Kidney (tissue), 14 donors: Measurements from ENCODE around the gene PIGT. TPM values are rescaled to one million over a fixed set of nuclear protein-coding genes. Genes with fewer than 3 reads are reported as not detected.

Experiments
- DNase-seq, 5 donors: peaks; one replicate each; pipeline ENCODE4 v3.0.0-alpha.2; 2013 to 2020
- FAIRE-seq: peaks from 2 replicates; lab custom pipeline; 2012; peaks lifted over from hg19 to GRCh38; lab: Jason Lieb, UNC
- H3K27ac ChIP-seq, 2 donors: one replicate each; pipeline ENCODE4 v1.7.0; 2013; ENCODE audit warnings: low read depth in 2 of 2, low read length in 2 of 2, inconsistent platforms in 1 of 2
- H3K27me3 ChIP-seq: one replicate; pipeline ENCODE4 v1.7.1; 2013; ENCODE audit warnings: low read length, inconsistent platforms; ENCODE audit not compliant: control insufficient read depth, insufficient read depth
- H3K36me3 ChIP-seq, 3 donors: one replicate each; pipeline versions ENCODE4 v1.7.0 to v1.7.1; 2013; ENCODE audit warnings: low read length in 3 of 3, control low read depth in 1 of 3, inconsistent platforms in 1 of 3; ENCODE audit not compliant: insufficient read depth in 3 of 3, control insufficient read depth in 2 of 3
- H3K4me1 ChIP-seq, 3 donors: one replicate each; pipeline versions ENCODE4 v1.7.0 to v1.7.1; 2013; ENCODE audit warnings: low read length in 3 of 3, inconsistent platforms in 1 of 3, low read depth in 1 of 3; ENCODE audit not compliant: control insufficient read depth in 2 of 3, insufficient read depth in 2 of 3
- H3K4me3 ChIP-seq, 3 donors: one replicate each; pipeline versions ENCODE4 v1.7.0 to v1.8.1; 2013; ENCODE audit warnings: low read length in 3 of 3, control low read depth in 1 of 3, inconsistent platforms in 1 of 3
- H3K9ac ChIP-seq, 3 donors: one replicate each; pipeline versions ENCODE4 v1.7.0 to v1.7.1; 2013; ENCODE audit warnings: low read length in 3 of 3, control low read depth in 1 of 3, inconsistent platforms in 1 of 3
- H3K9me3 ChIP-seq, 3 donors: one replicate each; pipeline versions ENCODE4 v1.7.0 to v1.7.1; 2013; ENCODE audit warnings: low read length in 3 of 3, control low read depth in 1 of 3, inconsistent platforms in 1 of 3; ENCODE audit not compliant: control insufficient read depth in 2 of 3, insufficient read depth in 1 of 3
- intact Hi-C: fragments of 100-400 bp; cut with DNase I; formaldehyde crosslinking; loops from one replicate; pipeline ENCODE4 v1.11.1; 2022
- polyA plus RNA-seq: library from polyadenylated mRNA; stranded (reverse); fragments of 350-450 nt; fragmentation: Illumina TruSeq; extraction: RNeasy Lipid Tissue Mini Kit (QIAGEN cat#74804); gene quantifications from one replicate; pipeline ENCODE4 v1.2.3, GENCODE V29; 2014; ENCODE audit warnings: low read depth, low replicate concordance; ENCODE audit not compliant: insufficient read depth
- total RNA-seq: library from RNA; stranded (reverse); fragmentation: NEBNext Ultra II Directional; extraction: Animal tissue kit (Norgen Biotek cat#: 25700); gene quantifications from one replicate; pipeline ENCODE4 v1.2.1, GENCODE V29; 2021
- TF ChIP-seq, protein P1 (sequence below): IDR thresholded peaks from 3 replicates; pipeline ENCODE4 v1.5.1; 2012; ENCODE audit warnings: mild to moderate bottlenecking, moderate library complexity, borderline replicate concordance; ENCODE audit not compliant: insufficient read depth; ENCODE audit errors: extremely low read depth
- donor health status: control.
- donor health status: control.
- donor health status: control.
- donor health status: control.
- donor health status: control.
- donor health status: DM: yes; HTN: yes; CAD: no.
- donor health status: Normal renal cell carcinoma (clear cell type).

Gene PIGT
- total and polyA plus RNA-seq, 2 donors from 2014 or later = 90.9 to 95.0 TPM

DNA sequence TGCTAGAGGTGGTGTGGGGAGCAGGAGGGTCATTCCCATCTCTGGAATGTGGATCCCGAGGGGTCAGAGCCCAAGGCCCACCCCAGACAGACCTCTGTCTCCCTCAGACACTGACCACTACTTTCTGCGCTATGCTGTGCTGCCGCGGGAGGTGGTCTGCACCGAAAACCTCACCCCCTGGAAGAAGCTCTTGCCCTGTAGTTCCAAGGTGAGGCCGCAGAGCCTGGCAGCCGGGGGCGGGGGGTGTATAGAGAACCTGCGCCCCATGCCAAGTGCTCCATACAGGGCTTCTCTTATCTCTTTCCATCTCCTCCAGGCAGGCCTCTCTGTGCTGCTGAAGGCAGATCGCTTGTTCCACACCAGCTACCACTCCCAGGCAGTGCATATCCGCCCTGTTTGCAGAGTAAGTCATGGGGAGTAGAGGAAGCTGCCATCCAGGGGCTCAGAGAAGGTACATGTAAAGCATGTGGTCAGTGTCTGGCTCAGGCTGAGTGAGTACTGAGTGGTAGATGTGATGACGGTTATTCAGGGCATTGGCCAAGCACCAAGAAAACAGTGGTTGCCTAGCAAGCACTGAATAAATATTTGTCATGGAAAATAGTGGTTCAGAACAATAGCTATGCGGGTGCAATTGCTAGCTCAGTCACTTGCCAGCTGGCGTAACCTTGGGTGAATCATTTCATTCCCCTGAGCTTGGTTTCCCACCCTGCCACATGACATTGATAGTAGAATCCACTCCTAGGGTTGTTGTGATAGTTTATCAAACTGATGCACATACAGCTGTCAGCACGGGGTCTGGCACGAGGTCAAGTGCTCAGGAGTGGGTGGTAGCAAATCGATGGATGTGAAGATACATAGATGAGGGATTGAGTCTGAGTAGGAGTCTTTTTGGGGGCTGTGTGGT, 3.5 kb downstream of the PIGT start:
- Histone ChIP-seq H3K27me3 (no peaks in the 10 kb centered on the region), H3K4me3 (no peak overlapping the region), H3K9ac (no peak overlapping the region), H3K27ac (no peak overlapping the region), H3K4me1 (peaks cover 0 to 7% (median 6%) of the 10 kb centered on the region in 3 donors), H3K9me3 (no peaks in the 10 kb centered on the region), H3K36me3 (peaks cover 0 to 34% (median 29%) of the 10 kb centered on the region in 3 donors)
- DNase-seq = no peak
- TF ChIP-seq, protein P1, sequence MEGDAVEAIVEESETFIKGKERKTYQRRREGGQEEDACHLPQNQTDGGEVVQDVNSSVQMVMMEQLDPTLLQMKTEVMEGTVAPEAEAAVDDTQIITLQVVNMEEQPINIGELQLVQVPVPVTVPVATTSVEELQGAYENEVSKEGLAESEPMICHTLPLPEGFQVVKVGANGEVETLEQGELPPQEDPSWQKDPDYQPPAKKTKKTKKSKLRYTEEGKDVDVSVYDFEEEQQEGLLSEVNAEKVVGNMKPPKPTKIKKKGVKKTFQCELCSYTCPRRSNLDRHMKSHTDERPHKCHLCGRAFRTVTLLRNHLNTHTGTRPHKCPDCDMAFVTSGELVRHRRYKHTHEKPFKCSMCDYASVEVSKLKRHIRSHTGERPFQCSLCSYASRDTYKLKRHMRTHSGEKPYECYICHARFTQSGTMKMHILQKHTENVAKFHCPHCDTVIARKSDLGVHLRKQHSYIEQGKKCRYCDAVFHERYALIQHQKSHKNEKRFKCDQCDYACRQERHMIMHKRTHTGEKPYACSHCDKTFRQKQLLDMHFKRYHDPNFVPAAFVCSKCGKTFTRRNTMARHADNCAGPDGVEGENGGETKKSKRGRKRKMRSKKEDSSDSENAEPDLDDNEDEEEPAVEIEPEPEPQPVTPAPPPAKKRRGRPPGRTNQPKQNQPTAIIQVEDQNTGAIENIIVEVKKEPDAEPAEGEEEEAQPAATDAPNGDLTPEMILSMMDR = no peak
- intact Hi-C loops = no loop called here
- FAIRE-seq = no peak

DNA sequence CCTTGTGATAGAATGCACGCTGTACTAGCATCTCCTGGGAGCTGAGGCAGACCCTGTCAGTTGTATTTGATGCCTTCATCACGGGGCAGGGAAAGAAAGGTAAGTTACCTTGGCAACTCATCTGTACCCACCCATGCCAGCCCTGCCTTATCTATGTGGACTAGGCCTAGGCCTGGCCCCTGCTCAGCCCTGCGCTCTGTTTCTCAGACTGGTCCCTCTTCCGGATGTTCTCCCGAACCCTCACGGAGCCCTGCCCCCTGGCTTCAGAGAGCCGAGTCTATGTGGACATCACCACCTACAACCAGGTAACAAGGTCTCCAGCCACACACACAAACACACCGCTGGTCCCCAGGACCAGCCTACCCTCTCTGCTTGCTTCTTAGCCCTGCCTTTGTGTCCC, 4.2 kb downstream of the PIGT start:
- DNase-seq (no peak), FAIRE-seq (no peak)
- Histone ChIP-seq H3K4me3 (no peak overlapping the region), H3K4me1 (peaks cover 0 to 6% (median 5%) of the 10 kb centered on the region in 3 donors), H3K9ac (no peak overlapping the region), H3K9me3 (no peaks in the 10 kb centered on the region), H3K27ac (no peak overlapping the region), H3K36me3 (peaks cover 0 to 35% (median 29%) of the 10 kb centered on the region in 3 donors), H3K27me3 (no peaks in the 10 kb centered on the region)
- intact Hi-C loops = no loop called here
- TF ChIP-seq, protein P1 = no peak

DNA sequence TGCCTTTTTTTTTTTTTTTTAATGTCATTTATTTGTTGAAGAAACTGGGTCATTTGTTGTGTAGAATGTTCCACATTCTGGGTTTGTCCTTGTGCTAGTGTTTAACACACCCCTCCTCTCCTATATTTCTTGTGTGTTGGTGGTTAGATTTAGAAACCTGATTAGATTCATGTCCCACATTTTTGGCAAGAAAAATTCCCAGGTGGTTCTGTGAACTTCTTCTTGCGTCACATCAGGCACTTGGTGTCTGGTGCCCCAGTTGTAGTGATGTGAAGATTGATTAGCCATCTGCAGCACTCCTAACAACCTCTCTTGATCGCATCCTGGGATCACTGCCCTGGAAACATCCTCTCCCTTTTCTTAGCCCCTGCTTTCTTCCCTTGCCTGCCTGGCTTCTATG, 7.8 kb downstream of the PIGT start:
- H3K27me3 ChIP-seq = no peaks in the 10 kb centered on the region
- no peaks in the 10 kb centered on the region for H3K4me1 ChIP-seq
- H3K36me3 ChIP-seq = peaks cover 0 to 35% (median 29%) of the 10 kb centered on the region in 3 donors
- no peak overlapping the region for H3K27ac ChIP-seq
- H3K9ac ChIP-seq = no peak overlapping the region
- H3K4me3 ChIP-seq = no peak overlapping the region
- TF ChIP-seq, protein P1 = no peak
- DNase-seq = no peak
- FAIRE-seq = no peak
- H3K9me3 ChIP-seq = no peaks in the 10 kb centered on the region
- intact Hi-C loops = no loop called here
